HCT116 (cell line): Measurements from ENCODE around the gene CREBRF. TPM values are rescaled to one million over a fixed set of nuclear protein-coding genes. Genes with fewer than 3 reads are reported as not detected.

Source experiments
- total RNA-seq: library from RNA; stranded (reverse); gene quantifications from one replicate; pipeline ENCODE4 v1.2.1, GENCODE V29; 2021; ENCODE audit not compliant: unreplicated experiment

Gene CREBRF
- total RNA-seq, 1 experiment from 2014 or later: 7.7 TPM

Other genes with a start within 250 kb of the CREBRF start
- gene ERGIC1, start 222.1 kb upstream of the CREBRF start, total RNA-seq: 73.3 TPM
- 58.3 TPM for gene RPL26L1, start 96.9 kb upstream of the CREBRF start, total RNA-seq
- 84.6 TPM for gene ATP6V0E1, start 72.6 kb upstream of the CREBRF start, total RNA-seq
- 18.6 TPM for gene BNIP1, start 88.2 kb downstream of the CREBRF start, total RNA-seq
- gene NKX2-5, start 178.9 kb downstream of the CREBRF start, total RNA-seq: not detected